Liver (tissue), 9 donors: Measurements from ENCODE around the gene CYB561A3. TPM values are rescaled to one million over a fixed set of nuclear protein-coding genes. Genes with fewer than 3 reads are reported as not detected.

Experiments
- DNase-seq: peaks from one replicate; pipeline ENCODE4 v3.0.0-alpha.2; 2017; ENCODE audit warnings: low spot score
- H3K27ac ChIP-seq, 2 donors: one replicate each; pipeline ENCODE4 v1.7.0; 2013; ENCODE audit warnings: inconsistent platforms in 2 of 2, low read length in 2 of 2, control low read depth in 1 of 2, low read depth in 1 of 2, mild to moderate bottlenecking in 1 of 2
- H3K27me3 ChIP-seq, 4 donors: one replicate each; pipeline versions ENCODE4 v1.6.1 to v1.7.0; 2013; ENCODE audit warnings: low read length in 3 of 4, inconsistent platforms in 1 of 4, mild to moderate bottlenecking in 1 of 4, moderate library complexity in 1 of 4; ENCODE audit not compliant: control insufficient read depth in 4 of 4, insufficient read depth in 4 of 4
- H3K36me3 ChIP-seq, 4 donors: one replicate each; pipeline versions ENCODE4 v1.6.1 to v1.7.0; 2013; ENCODE audit warnings: low read length in 3 of 4, mild to moderate bottlenecking in 3 of 4, low read depth in 1 of 4, moderate library complexity in 1 of 4; ENCODE audit not compliant: control insufficient read depth in 4 of 4, insufficient read depth in 3 of 4
- H3K4me1 ChIP-seq, 4 donors: one replicate each; pipeline versions ENCODE4 v1.6.1 to v1.7.0; 2013; ENCODE audit warnings: low read length in 3 of 4, mild to moderate bottlenecking in 3 of 4, moderate library complexity in 1 of 4; ENCODE audit not compliant: control insufficient read depth in 4 of 4, insufficient read depth in 4 of 4
- H3K4me3 ChIP-seq, 3 donors: one replicate each; pipeline versions ENCODE4 v1.6.1 to v1.7.0; 2013; ENCODE audit warnings: low read length in 3 of 3, control low read depth in 1 of 3, low read depth in 1 of 3, mild to moderate bottlenecking in 1 of 3
- H3K9ac ChIP-seq, 2 donors: one replicate each; pipeline ENCODE4 v1.7.0; 2013; ENCODE audit warnings: low read length in 2 of 2, mild to moderate bottlenecking in 2 of 2, moderate library complexity in 2 of 2, control low read depth in 1 of 2, low read depth in 1 of 2
- H3K9me3 ChIP-seq, 4 donors: one replicate each; pipeline versions ENCODE4 v1.6.1 to v1.7.0; 2013; ENCODE audit warnings: low read length in 3 of 4; ENCODE audit not compliant: control insufficient read depth in 4 of 4
- ATF3 ChIP-seq: IDR thresholded peaks from 2 replicates; pipeline ENCODE4 v1.6.1; 2016; ENCODE audit warnings: antibody characterized with exemption
- CTCF ChIP-seq: fragments of 150-350 bp; IDR thresholded peaks from 2 replicates; pipeline ENCODE4 v1.5.1; 2017; ENCODE audit warnings: improper control_type of control experiment, low read depth, low read length; ENCODE audit not compliant: missing input control
- EGR1 ChIP-seq, 2 donors: IDR thresholded peaks; 2 replicates each; pipeline ENCODE4 v1.6.1; 2016 to 2018; ENCODE audit warnings: antibody characterized with exemption in 2 of 2, low read depth in 2 of 2
- FOXA1 ChIP-seq: IDR thresholded peaks from 2 replicates; pipeline ENCODE4 v1.6.1; 2016; ENCODE audit warnings: antibody characterized with exemption
- FOXA2 ChIP-seq: IDR thresholded peaks from 2 replicates; pipeline ENCODE4 v1.6.1; 2016; ENCODE audit warnings: antibody characterized with exemption
- GABPA ChIP-seq, 2 donors: IDR thresholded peaks in 1 of 2; conservative IDR thresholded peaks in 1 of 2; 2 replicates each; pipeline ENCODE4 v1.6.1; 2016; ENCODE audit warnings: antibody characterized with exemption in 2 of 2, mild to moderate bottlenecking in 1 of 2, moderate library complexity in 1 of 2
- HNF4A ChIP-seq, 2 donors: conservative IDR thresholded peaks; 2 replicates each; pipeline ENCODE4 v1.6.1; 2016; ENCODE audit warnings: antibody characterized with exemption in 2 of 2, mild to moderate bottlenecking in 2 of 2
- HNF4G ChIP-seq: IDR thresholded peaks from 2 replicates; pipeline ENCODE4 v1.6.1; 2016; ENCODE audit warnings: antibody characterized with exemption
- JUND ChIP-seq, 2 donors: IDR thresholded peaks; 2 replicates each; pipeline ENCODE4 v1.6.1; 2016; ENCODE audit warnings: antibody characterized with exemption in 2 of 2
- RAD21 ChIP-seq, 2 donors: IDR thresholded peaks; 2 replicates each; pipeline ENCODE4 v1.6.1; 2016; ENCODE audit warnings: antibody characterized with exemption in 2 of 2, mild to moderate bottlenecking in 2 of 2
- REST ChIP-seq: IDR thresholded peaks from 2 replicates; pipeline ENCODE4 v1.6.1; 2016; ENCODE audit warnings: antibody characterized with exemption, mild to moderate bottlenecking
- RXRA ChIP-seq, 2 donors: IDR thresholded peaks; 2 replicates each; pipeline ENCODE4 v1.6.1; 2017 to 2018; ENCODE audit warnings: antibody characterized with exemption in 2 of 2, mild to moderate bottlenecking in 1 of 2
- SP1 ChIP-seq: IDR thresholded peaks from 2 replicates; pipeline ENCODE4 v1.6.1; 2018; ENCODE audit warnings: antibody characterized with exemption, mild to moderate bottlenecking
- TAF1 ChIP-seq: conservative IDR thresholded peaks from 2 replicates; pipeline ENCODE4 v1.6.1; 2016; ENCODE audit warnings: antibody characterized with exemption, mild to moderate bottlenecking
- YY1 ChIP-seq: IDR thresholded peaks from 2 replicates; pipeline ENCODE4 v1.6.1; 2016; ENCODE audit warnings: antibody characterized with exemption, mild to moderate bottlenecking
- ZBTB33 ChIP-seq: IDR thresholded peaks from 2 replicates; pipeline ENCODE4 v1.6.1; 2016; ENCODE audit warnings: antibody characterized with exemption
- WGBS: extraction: QIAGEN DNeasy Blood & Tissue Kit; methylation state at CpG from one replicate; pipeline ENCODE4 v1.1.7; 2013; 5-methylcytosine and 5-hydroxymethylcytosine counted together
- polyA plus RNA-seq, 2 donors: library from polyadenylated mRNA; stranded (reverse) in 1 of 2; unstranded in 1 of 2; fragments of 200-250 nt in 1 of 2; fragments of >200 nt in 1 of 2; fragmentation: Nextera tagmentation in 1 of 2; extraction: Ambion mirVana in 1 of 2; gene quantifications; one replicate each; pipeline versions ENCODE4 v1.2.1 to v1.2.3, GENCODE V29; 2013 to 2015
- total RNA-seq, 2 donors: library from RNA; depleted of rRNA; stranded (reverse); fragments of >200 nt; gene quantifications; one replicate each; pipeline ENCODE4 v1.2.3, GENCODE V29; 2014
- donor health status: healthy.
- donor health status: healthy.
- donor health status: healthy.
- donor health status: healthy.
- donor health status: healthy.

The CYB561A3 gene
- total and polyA plus RNA-seq, 4 donors: 20.2 to 36.5 (median 28.4) TPM

GRCh38 chr11:61342207-61342803 is 19.4 kb downstream of the CYB561A3 start:
- no peak overlapping the region for H3K27ac ChIP-seq
- peaks cover 5 to 74% (median 42%) of the 10 kb centered on the region in 4 donors for H3K36me3 ChIP-seq

More at GRCh38 chr11:61342207-61342803, 19.4 kb downstream of the CYB561A3 start:
- Histone ChIP-seq H3K4me1 (peaks cover 0 to 3% (median 0%) of the 10 kb centered on the region in 4 donors), H3K9me3 (no peaks in the 10 kb centered on the region), H3K9ac (no peak overlapping the region), H3K4me3 (no peak overlapping the region), H3K27me3 (no peaks in the 10 kb centered on the region)
- TF ChIP-seq YY1 (no peak), ATF3 (no peak), EGR1 (IDR thresholded peaks at IDR 0.05; ENCODE audit: low read depth in 2 of 2) (no peak), HNF4G (no peak), FOXA1 (no peak), RXRA (IDR thresholded peaks at IDR 0.05) (no peak), CTCF (no peak), RAD21 (IDR thresholded peaks at IDR 0.05) (no peak), REST (no peak), GABPA (IDR thresholded peaks at IDR 0.05 in 1 of 2, conservative IDR thresholded peaks at IDR 0.05 in 1 of 2) (no peak), HNF4A (conservative IDR thresholded peaks at IDR 0.05) (no peak), TAF1 (no peak), ZBTB33 (no peak), FOXA2 (no peak), SP1 (no peak), JUND (IDR thresholded peaks at IDR 0.05) (no peak)
- no peak for DNase-seq
- WGBS: 81% methylated on average over 20 of the region's 20 CpGs
